GM21423 (cell line): Measurements from ENCODE around the gene PCSK4.
A peak's percentile ranks its signal among the peaks of the same experiment; 100 is the strongest.
"Not testable (repeated sequence)": the region's sequence is repeated elsewhere in the genome, so short reads cannot be mapped to it uniquely, and the experiment has no call there.

Experiments
- ATAC-seq: cut with Tn5 transposase; IDR thresholded peaks from one replicate; pipeline ENCODE4 v1.9.1; 2021; ENCODE audit warnings: mild to moderate bottlenecking, moderate library complexity; ENCODE audit not compliant: unreplicated experiment

PCSK4 gene

GRCh38 chr19:1490311-1491113 lies at the start of gene PCSK4:
TSS of gene PCSK4 (minus strand) at chr19:1490350. CDS start at chr19:1490346, 4 bp downstream.
- peak; percentile 78 for ATAC-seq

- ATAC-seq = not testable (repeated sequence)
These were observed 49.6 kb upstream of the PCSK4 start for GRCh38 chr19:1539749-1540148.

GRCh38 chr19:1538978-1539377 lies 48.8 kb upstream of the PCSK4 start:
- no peak for ATAC-seq

GRCh38 chr19:1535699-1536098 lies 45.5 kb upstream of the PCSK4 start:
- ATAC-seq = not testable (repeated sequence)

GRCh38 chr19:1534972-1535371 lies 44.8 kb upstream of the PCSK4 start:
- no peak for ATAC-seq

GRCh38 chr19:1533510-1534150 lies 43.5 kb upstream of the PCSK4 start:
- no peak for ATAC-seq

- no peak for ATAC-seq
These were observed 41.9 kb upstream of the PCSK4 start for GRCh38 chr19:1532003-1532402.

GRCh38 chr19:1531587-1531986 lies 41.4 kb upstream of the PCSK4 start:
- no peak for ATAC-seq

GRCh38 chr19:1530856-1531255 lies 40.7 kb upstream of the PCSK4 start:
- not testable (repeated sequence) for ATAC-seq

GRCh38 chr19:1529430-1529816 lies 39.3 kb upstream of the PCSK4 start:
- ATAC-seq = no peak

- ATAC-seq = no peak
These were observed 38.7 kb upstream of the PCSK4 start for GRCh38 chr19:1528596-1529429.

GRCh38 chr19:1527650-1528309 lies 37.6 kb upstream of the PCSK4 start:
- ATAC-seq = no peak

GRCh38 chr19:1526979-1527649 lies 37.0 kb upstream of the PCSK4 start:
- ATAC-seq = no peak

GRCh38 chr19:1526066-1526778 lies 36.1 kb upstream of the PCSK4 start:
- ATAC-seq = no peak

GRCh38 chr19:1525343-1525742 lies 35.2 kb upstream of the PCSK4 start:
- no peak for ATAC-seq

GRCh38 chr19:1524972-1525325 lies 34.8 kb upstream of the PCSK4 start:
- ATAC-seq = no peak

GRCh38 chr19:1524287-1524971 lies 34.3 kb upstream of the PCSK4 start:
- ATAC-seq = no peak

- ATAC-seq = no peak
These were observed 33.5 kb upstream of the PCSK4 start, which contains the start of gene PLK5 for GRCh38 chr19:1523412-1524286. TSS of gene PLK5 (plus strand) at chr19:1524077. CDS start at chr19:1526997, 2,920 bp downstream.
